ENCODE measurements around the gene CPB1.

Gene CPB1

GRCh38 chr3:148865049-148865448 is 37.4 kb downstream of the CPB1 start, which contains the start of gene CPA3:
TSS of gene CPA3 (plus strand) at chr3:148865296. CDS start at chr3:148865308, 12 bp downstream.
- H3K36me3 ChIP-seq = no peaks in the 10 kb centered on the region
- no peak for TF ChIP-seq CTCF (IDR thresholded peaks at IDR 0.05; ENCODE audit: low read depth, low read length)
- no peaks in the 10 kb centered on the region for H3K27me3 ChIP-seq
- no peaks in the 10 kb centered on the region for H3K4me1 ChIP-seq
- no peak within 1 kb of the TSS for H3K4me3 ChIP-seq (ENCODE audit: low read depth, low read length)
- DNase-seq = no peak
- H3K9me3 ChIP-seq = no peaks in the 10 kb centered on the region

GRCh38 chr3:148866261-148866660 is 38.6 kb downstream of the CPB1 start:
- Histone ChIP-seq H3K36me3 (no peaks in the 10 kb centered on the region), H3K9me3 (no peaks in the 10 kb centered on the region), H3K27me3 (no peaks in the 10 kb centered on the region), H3K4me1 (no peaks in the 10 kb centered on the region), H3K4me3 (ENCODE audit: low read depth, low read length) (no peak overlapping the region)
- no peak for DNase-seq
- TF ChIP-seq CTCF (IDR thresholded peaks at IDR 0.05; ENCODE audit: low read depth, low read length) = no peak

- DNase-seq = no peak
- no peak for TF ChIP-seq CTCF (IDR thresholded peaks at IDR 0.05; ENCODE audit: low read depth, low read length)
- Histone ChIP-seq H3K4me1 (peaks cover 15% of the 10 kb centered on the region), H3K9me3 (no peaks in the 10 kb centered on the region), H3K27me3 (no peaks in the 10 kb centered on the region), H3K36me3 (no peaks in the 10 kb centered on the region), H3K4me3 (ENCODE audit: low read depth, low read length) (no peak overlapping the region)
Observed at GRCh38 chr3:148873270-148873927, 45.8 kb downstream of the CPB1 start.

GRCh38 chr3:148873977-148874376 is 46.4 kb downstream of the CPB1 start:
- H3K9me3 ChIP-seq = no peaks in the 10 kb centered on the region
- peaks cover 15% of the 10 kb centered on the region for H3K4me1 ChIP-seq
- DNase-seq = peak; percentile 18
- no peaks in the 10 kb centered on the region for H3K27me3 ChIP-seq
- no peak overlapping the region for H3K4me3 ChIP-seq (ENCODE audit: low read depth, low read length)
- no peaks in the 10 kb centered on the region for H3K36me3 ChIP-seq
- TF ChIP-seq CTCF (IDR thresholded peaks at IDR 0.05; ENCODE audit: low read depth, low read length) = no peak

GRCh38 chr3:148878095-148878494 is 50.5 kb downstream of the CPB1 start:
- Histone ChIP-seq H3K36me3 (no peaks in the 10 kb centered on the region), H3K4me3 (ENCODE audit: low read depth, low read length) (no peak overlapping the region), H3K27me3 (no peaks in the 10 kb centered on the region), H3K9me3 (no peaks in the 10 kb centered on the region), H3K4me1 (peaks cover 14% of the 10 kb centered on the region)
- DNase-seq = no peak
- TF ChIP-seq CTCF (IDR thresholded peaks at IDR 0.05; ENCODE audit: low read depth, low read length) = no peak

- no peak overlapping the region for H3K4me3 ChIP-seq (ENCODE audit: low read depth, low read length)
- H3K9me3 ChIP-seq = no peaks in the 10 kb centered on the region
- no peak for TF ChIP-seq CTCF (IDR thresholded peaks at IDR 0.05; ENCODE audit: low read depth, low read length)
- no peak for DNase-seq
- no peaks in the 10 kb centered on the region for H3K36me3 ChIP-seq
- H3K4me1 ChIP-seq = peaks cover 3% of the 10 kb centered on the region; the same call in 1 of the 2 replicates
- H3K27me3 ChIP-seq = no peaks in the 10 kb centered on the region
Observed at GRCh38 chr3:148879256-148879655, 51.6 kb downstream of the CPB1 start.
